IPS DF 6.9 (cell line): ENCODE data around the gene KCNJ18.
"Not testable (repeated sequence)": the region's sequence is repeated elsewhere in the genome, so short reads cannot be mapped to it uniquely, and the experiment has no call there.

Experiments
- DNase-seq: peaks from one replicate; pipeline ENCODE4 v3.0.0-alpha.2; 2013; ENCODE audit warnings: low read depth, low spot score
- H3K27ac ChIP-seq: one replicate; pipeline ENCODE4 v1.5.1; 2013; ENCODE audit warnings: low read length, control low read depth
- H3K27me3 ChIP-seq: 2 replicates; pipeline ENCODE4 v1.6.1; 2013; ENCODE audit warnings: mild to moderate bottlenecking, low read length; ENCODE audit not compliant: control insufficient read depth, insufficient read depth
- H3K36me3 ChIP-seq: 2 replicates; pipeline ENCODE4 v1.6.1; 2013; ENCODE audit warnings: low read length; ENCODE audit not compliant: control insufficient read depth, insufficient read depth
- H3K4me1 ChIP-seq: 2 replicates; pipeline ENCODE4 v1.6.1; 2013; ENCODE audit warnings: low read length; ENCODE audit not compliant: control insufficient read depth, insufficient read depth
- H3K4me3 ChIP-seq: 2 replicates; pipeline ENCODE4 v1.5.1; 2013; ENCODE audit warnings: mild to moderate bottlenecking, low read length
- H3K9me3 ChIP-seq: 2 replicates; pipeline ENCODE4 v1.6.1; 2013; ENCODE audit warnings: low read length, inconsistent platforms; ENCODE audit not compliant: control insufficient read depth, insufficient read depth
- WGBS: extraction: QIAGEN DNeasy Blood & Tissue Kit; methylation state at CpG from one replicate; pipeline ENCODE4 v1.1.7; 2013; ENCODE audit warnings: mixed read lengths, missing lambda C conversion rate; ENCODE audit not compliant: insufficient read length, insufficient coverage; 5-methylcytosine and 5-hydroxymethylcytosine counted together

Gene KCNJ18

GRCh38 chr17:21665171-21665570 is 27.2 kb upstream of the KCNJ18 start:
- peaks cover 11% of the 10 kb centered on the region; the same call in 1 of the 2 replicates for H3K9me3 ChIP-seq
- not testable (repeated sequence) for H3K27ac ChIP-seq, H3K4me3 ChIP-seq, H3K36me3 ChIP-seq, H3K27me3 ChIP-seq, H3K4me1 ChIP-seq, DNase-seq
- no CpG with 5 or more reads among the region's 1 CpG for WGBS

GRCh38 chr17:21665935-21666493 is 26.3 kb upstream of the KCNJ18 start:
- not testable (repeated sequence) for H3K27ac ChIP-seq, DNase-seq, H3K4me1 ChIP-seq, H3K36me3 ChIP-seq, H3K27me3 ChIP-seq, H3K4me3 ChIP-seq
- no CpG with 5 or more reads among the region's 2 CpGs for WGBS
- peaks cover 11% of the 10 kb centered on the region; the same call in 1 of the 2 replicates for H3K9me3 ChIP-seq

- not testable (repeated sequence) for DNase-seq, H3K36me3 ChIP-seq, H3K27me3 ChIP-seq, H3K27ac ChIP-seq, H3K9me3 ChIP-seq, H3K4me3 ChIP-seq, H3K4me1 ChIP-seq
- WGBS: no CpG with 5 or more reads among the region's 3 CpGs
These were observed 25.5 kb upstream of the KCNJ18 start for GRCh38 chr17:21666711-21667412.

- not testable (repeated sequence) for H3K27ac ChIP-seq, H3K36me3 ChIP-seq, H3K4me1 ChIP-seq, H3K4me3 ChIP-seq, DNase-seq, H3K9me3 ChIP-seq, H3K27me3 ChIP-seq
- no CpG with 5 or more reads among the region's 7 CpGs for WGBS
These were observed 24.8 kb upstream of the KCNJ18 start for GRCh38 chr17:21667413-21668117.

- H3K4me3 ChIP-seq, DNase-seq, H3K27me3 ChIP-seq, H3K4me1 ChIP-seq, H3K9me3 ChIP-seq, H3K27ac ChIP-seq, H3K36me3 ChIP-seq: not testable (repeated sequence)
- WGBS: no CpG with 5 or more reads among the region's 3 CpGs
These were observed 24.2 kb upstream of the KCNJ18 start for GRCh38 chr17:21668118-21668488.

GRCh38 chr17:21668746-21669508 is 23.4 kb upstream of the KCNJ18 start:
- DNase-seq, H3K4me3 ChIP-seq, H3K4me1 ChIP-seq, H3K9me3 ChIP-seq, H3K36me3 ChIP-seq, H3K27ac ChIP-seq, H3K27me3 ChIP-seq: not testable (repeated sequence)
- WGBS: no CpG with 5 or more reads among the region's 13 CpGs

- H3K36me3 ChIP-seq, H3K4me1 ChIP-seq, H3K27me3 ChIP-seq, H3K4me3 ChIP-seq, DNase-seq, H3K9me3 ChIP-seq, H3K27ac ChIP-seq: not testable (repeated sequence)
- WGBS: no CpG with 5 or more reads among the region's 10 CpGs
These were observed 22.5 kb upstream of the KCNJ18 start for GRCh38 chr17:21669616-21670360.

GRCh38 chr17:21670361-21671155 is 21.8 kb upstream of the KCNJ18 start:
- H3K4me1 ChIP-seq, H3K9me3 ChIP-seq, H3K36me3 ChIP-seq, H3K4me3 ChIP-seq, H3K27ac ChIP-seq, DNase-seq, H3K27me3 ChIP-seq: not testable (repeated sequence)
- no CpG with 5 or more reads among the region's 8 CpGs for WGBS

GRCh38 chr17:21671437-21671836 is 20.9 kb upstream of the KCNJ18 start:
- H3K9me3 ChIP-seq: not testable (repeated sequence)
- WGBS: no CpG with 5 or more reads among the region's 2 CpGs

More at GRCh38 chr17:21671437-21671836, 20.9 kb upstream of the KCNJ18 start:
- H3K27me3 ChIP-seq, H3K27ac ChIP-seq, H3K36me3 ChIP-seq, H3K4me1 ChIP-seq, H3K4me3 ChIP-seq, DNase-seq: not testable (repeated sequence)
